GM12878 (cell line): ENCODE data around the gene NECTIN1. TPM values are rescaled to one million over a fixed set of nuclear protein-coding genes. Genes with fewer than 3 reads are reported as not detected.
A peak's percentile ranks its signal among the peaks of the same experiment; 100 is the strongest.

Source experiments
- ATAC-seq: fragments of 200-7000 bp; cut with Tn5 transposase; 3 replicates; pipeline ENCODE4 v1.9.1; 2020; ENCODE audit warnings: mild to moderate bottlenecking, moderate library complexity
- BruUV-seq: library from RNA; stranded (reverse); fragments of 400-500 nt; replicated peaks from 2 replicates; lab custom pipeline; 2021; lab: Mats Ljungman, UMichigan
- CTCF ChIA-PET: fragments of 300-600 bp; sonication (Branson Sonifier 250); formaldehyde crosslinking; extraction: SDS; loops from one replicate; lab custom pipeline; 2021; ENCODE audit warnings: inconsistent platforms; lab: Yijun Ruan, JAX
- POLR2A ChIA-PET: fragments of 350-600 bp; formaldehyde crosslinking; extraction: SDS; loops from one replicate; lab custom pipeline; 2021; ENCODE audit warnings: inconsistent platforms; lab: Charles Lee
- RAD21 ChIA-PET: fragments of 300-600 bp; sonication (Branson Sonifier 250); formaldehyde crosslinking; loops from one replicate; lab custom pipeline; 2023; ENCODE audit warnings: antibody characterized with exemption; ENCODE audit not compliant: unreplicated experiment; lab: Charles Lee
- SMC1A ChIA-PET: fragments of 300-600 bp; sonication (Branson Sonifier 250); formaldehyde crosslinking; loops from one replicate; lab custom pipeline; 2023; ENCODE audit not compliant: unreplicated experiment, uncharacterized antibody; lab: Charles Lee
- DNase-seq: peaks from one replicate; pipeline ENCODE4 v3.0.0-alpha.2; 2011; ENCODE audit warnings: low read depth, low spot score
- FAIRE-seq: peaks from 3 replicates; lab custom pipeline; 2011; peaks lifted over from hg19 to GRCh38; lab: Jason Lieb, UNC
- H2AFZ ChIP-seq: 2 replicates; pipeline ENCODE4 v1.6.0; 2011; ENCODE audit warnings: low read depth, low read length, control low read depth; ENCODE audit not compliant: control insufficient read depth
- H3K27ac ChIP-seq: 2 replicates; pipeline ENCODE4 v1.5.1; 2011; ENCODE audit warnings: control low read depth; ENCODE audit not compliant: control insufficient read depth, insufficient read depth
- H3K27me3 ChIP-seq, 2 experiments: replicated peaks in 1 of 2; 2 replicates each; pipeline versions ENCODE4 v1.6.0 to v1.6.1; 2011; ENCODE audit warnings: low read length in 1 of 2; ENCODE audit not compliant: control insufficient read depth in 2 of 2, insufficient read depth in 2 of 2
- H3K36me3 ChIP-seq, 2 experiments: 2 replicates each; pipeline ENCODE4 v1.5.1; 2011; ENCODE audit warnings: low read length in 1 of 2; ENCODE audit not compliant: control insufficient read depth in 2 of 2, insufficient read depth in 2 of 2
- H3K4me1 ChIP-seq: 2 replicates; pipeline ENCODE4 v1.6.1; 2011; ENCODE audit warnings: mild to moderate bottlenecking, low read length, moderate library complexity, mixed read lengths; ENCODE audit not compliant: control insufficient read depth, insufficient read depth
- H3K4me2 ChIP-seq: 2 replicates; pipeline ENCODE4 v1.6.0; 2011; ENCODE audit warnings: control low read depth; ENCODE audit not compliant: control insufficient read depth, insufficient read depth
- H3K4me3 ChIP-seq: fragments of 200-600 bp; sonication (generic); 2 replicates; pipeline ENCODE4 v1.5.1; 2016
- H3K79me2 ChIP-seq: 2 replicates; pipeline ENCODE4 v1.6.0; 2011; ENCODE audit warnings: low read length; ENCODE audit not compliant: control insufficient read depth, insufficient read depth
- H3K9ac ChIP-seq: 2 replicates; pipeline ENCODE4 v1.8.0; 2011; ENCODE audit warnings: low read length, control low read depth, mixed read lengths; ENCODE audit not compliant: control insufficient read depth, insufficient read depth
- H3K9me3 ChIP-seq: replicated peaks from 3 replicates; pipeline ENCODE4 v1.5.1; 2011; ENCODE audit warnings: mild to moderate bottlenecking, low read length; ENCODE audit not compliant: control insufficient read depth, insufficient read depth
- H4K20me1 ChIP-seq: 2 replicates; pipeline ENCODE4 v1.6.0; 2011; ENCODE audit not compliant: control insufficient read depth, insufficient read depth
- BRCA1 ChIP-seq: IDR thresholded peaks from 2 replicates; pipeline ENCODE4 v1.6.1; 2011; ENCODE audit warnings: low read depth, low read length, improper control_type of control experiment
- CBX5 ChIP-seq: sonication (generic); IDR thresholded peaks from 2 replicates; pipeline ENCODE4 v1.6.1; 2016; ENCODE audit warnings: low read depth, moderate library complexity, mild to moderate bottlenecking, inconsistent platforms
- CHD2 ChIP-seq: IDR thresholded peaks from 2 replicates; pipeline ENCODE4 v1.6.1; 2011; ENCODE audit warnings: low read depth, low read length, improper control_type of control experiment, borderline replicate concordance
- CREB1 ChIP-seq: IDR thresholded peaks from 2 replicates; pipeline ENCODE4 v1.6.1; 2012; ENCODE audit warnings: low read depth, mild to moderate bottlenecking, inconsistent platforms
- DPF2 ChIP-seq: fragments of 450-650 bp; IDR thresholded peaks from 2 replicates; pipeline ENCODE4 v1.6.1; 2017; ENCODE audit warnings: mild to moderate bottlenecking
- EZH2 ChIP-seq: IDR thresholded peaks from 2 replicates; pipeline ENCODE4 v1.6.1; 2012; ENCODE audit warnings: low read depth, mild to moderate bottlenecking, control low read depth, inconsistent platforms, low read length, borderline replicate concordance; ENCODE audit not compliant: control insufficient read depth
- HDGF ChIP-seq: fragments of 450-650 bp; IDR thresholded peaks from 2 replicates; pipeline ENCODE4 v1.6.1; 2016; ENCODE audit warnings: antibody characterized with exemption
- KLF5 ChIP-seq: fragments of 450-650 bp; IDR thresholded peaks from 2 replicates; pipeline ENCODE4 v1.6.1; 2014; ENCODE audit warnings: mild to moderate bottlenecking; ENCODE audit not compliant: partially characterized antibody
- RELA ChIP-seq: fragments of 450-650 bp; IDR thresholded peaks from 2 replicates; pipeline ENCODE4 v1.8.0; 2014; ENCODE audit warnings: borderline replicate concordance; ENCODE audit not compliant: partially characterized antibody
- SMAD5 ChIP-seq: IDR thresholded peaks from 2 replicates; pipeline ENCODE4 v1.6.1; 2016; ENCODE audit warnings: antibody characterized with exemption, low read depth
- SMC3 ChIP-seq: IDR thresholded peaks from 2 replicates; pipeline ENCODE4 v1.6.1; 2011; ENCODE audit warnings: low read length, improper control_type of control experiment, borderline replicate concordance
- SREBF1 ChIP-seq: IDR thresholded peaks from 2 replicates; pipeline ENCODE4 v1.6.1; 2012; ENCODE audit warnings: mild to moderate bottlenecking, low read length
- SREBF2 ChIP-seq: IDR thresholded peaks from 2 replicates; pipeline ENCODE4 v1.6.1; 2012; ENCODE audit warnings: mild to moderate bottlenecking, low read length
- STAT3 ChIP-seq: IDR thresholded peaks from 2 replicates; pipeline ENCODE4 v1.6.1; 2011; ENCODE audit warnings: low read depth, low read length, improper control_type of control experiment
- YBX1 ChIP-seq: fragments of 450-650 bp; IDR thresholded peaks from 2 replicates; pipeline ENCODE4 v1.6.1; 2016; ENCODE audit warnings: antibody characterized with exemption
- ZNF217 ChIP-seq: fragments of 450-650 bp; IDR thresholded peaks from 2 replicates; pipeline ENCODE4 v1.6.1; 2017; ENCODE audit warnings: antibody characterized with exemption, mild to moderate bottlenecking
- WGBS: methylation state at CpG from one replicate; pipeline ENCODE4 v1.1.6; 2016; ENCODE audit warnings: low lambda C conversion rate; ENCODE audit not compliant: insufficient replicate concordance, insufficient coverage; ENCODE audit errors: missing lambda C conversion rate; 5-methylcytosine and 5-hydroxymethylcytosine counted together
- in situ Hi-C: fragments of 300-500 bp; cut with MboI; formaldehyde crosslinking; loops from 9 replicates; pipeline ENCODE4 v1.14.3; 2018; ENCODE audit warnings: mixed read lengths
- intact Hi-C: fragments of 100-400 bp; cut with micrococcal nuclease; formaldehyde crosslinking; loops from one replicate; pipeline ENCODE4 v1.14.2; 2022; ENCODE audit not compliant: unreplicated experiment
- polyA plus RNA-seq, 11 experiments: library from polyadenylated mRNA; depleted of rRNA in 4 of 11; unstranded in 6 of 11; stranded (reverse) in 5 of 11; fragments of >200 nt; fragmentation: Nextera tagmentation in 4 of 11; fragmentation: Illumina TruSeq in 1 of 11; extraction: Ambion mirVana in 4 of 11; extraction: Trizol in 1 of 11; gene quantifications; 1 replicate in 1 of 11; 2 replicates in 10 of 11; pipeline versions ENCODE4 v1.2.1 to v1.2.3, GENCODE V29; 2011 to 2016; ENCODE audit warnings: inconsistent platforms in 2 of 11, missing spikeins in 2 of 11, low read depth in 1 of 11
- total RNA-seq, 4 experiments: library from RNA; depleted of rRNA in 3 of 4; stranded (reverse); fragments of >200 nt in 3 of 4; fragmentation: Illumina TruSeq in 1 of 4; extraction: Trizol in 1 of 4; gene quantifications; 2 replicates each; pipeline versions ENCODE4 v1.2.1 to v1.2.3, GENCODE V29; 2013 to 2021
- TF ChIP-seq, protein P1 (sequence below): IDR thresholded peaks from 2 replicates; pipeline ENCODE4 v1.6.1; 2011; ENCODE audit warnings: borderline replicate concordance, low read depth, mild to moderate bottlenecking, moderate library complexity, mixed read lengths, low read length; ENCODE audit not compliant: insufficient read depth; ENCODE audit errors: extremely low read length
- TF ChIP-seq, protein P2 (sequence below): fragments of 450-650 bp; IDR thresholded peaks from 2 replicates; pipeline ENCODE4 v1.6.1; 2016; ENCODE audit warnings: mild to moderate bottlenecking, moderate library complexity, borderline replicate concordance
- TF ChIP-seq, protein P3 (sequence below): fragments of 450-650 bp; IDR thresholded peaks from 2 replicates; pipeline ENCODE4 v1.6.1; 2017; ENCODE audit warnings: borderline replicate concordance

NECTIN1 gene
- total and polyA plus RNA-seq, 10 of the 15 experiments (the other 5 are each of a cell fraction or from before 2014, with no cell fraction given): 0.97 to 9.2 (median 2.3) TPM

DNA sequence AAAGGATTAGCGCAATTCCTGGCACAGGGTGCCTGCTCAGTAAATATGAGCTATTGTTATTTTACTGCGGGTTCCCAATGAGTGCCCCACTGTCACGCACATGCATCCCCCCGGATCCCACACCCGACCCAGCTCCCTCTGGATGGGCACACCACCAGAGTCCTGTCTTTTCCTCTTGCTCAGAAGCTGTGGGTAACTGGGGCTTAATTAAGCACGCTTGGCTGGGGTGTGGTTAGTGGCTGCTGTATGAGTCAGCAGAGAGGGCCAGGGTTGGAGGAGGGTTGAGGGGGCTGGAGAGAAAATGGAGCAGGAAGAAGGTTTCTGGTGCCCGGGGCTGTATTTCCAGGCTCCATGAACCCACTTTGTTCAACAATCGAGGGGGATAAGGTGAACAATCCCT, 30.3 kb upstream of the NECTIN1 start (continued):
- TF ChIP-seq RELA: no peak
- no peak for TF ChIP-seq ZNF217
- no peak for TF ChIP-seq STAT3
- no peak for TF ChIP-seq BRCA1
- no peak for TF ChIP-seq SREBF1
- TF ChIP-seq CREB1: no peak
- no peak for TF ChIP-seq YBX1
- TF ChIP-seq SREBF2: no peak
- no peak for TF ChIP-seq CHD2
- TF ChIP-seq, protein P1, sequence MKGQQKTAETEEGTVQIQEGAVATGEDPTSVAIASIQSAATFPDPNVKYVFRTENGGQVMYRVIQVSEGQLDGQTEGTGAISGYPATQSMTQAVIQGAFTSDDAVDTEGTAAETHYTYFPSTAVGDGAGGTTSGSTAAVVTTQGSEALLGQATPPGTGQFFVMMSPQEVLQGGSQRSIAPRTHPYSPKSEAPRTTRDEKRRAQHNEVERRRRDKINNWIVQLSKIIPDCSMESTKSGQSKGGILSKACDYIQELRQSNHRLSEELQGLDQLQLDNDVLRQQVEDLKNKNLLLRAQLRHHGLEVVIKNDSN: no peak
- no peak for TF ChIP-seq EZH2
- no peak for TF ChIP-seq SMAD5

- Histone ChIP-seq H3K4me2 (peak overlapping the region; percentile 41; the same call in 1 of the 2 replicates), H3K4me1 (peaks cover 17% of the 10 kb centered on the region), H3K4me3 (no peak overlapping the region), H4K20me1 (no peaks in the 10 kb centered on the region), H3K27me3 (no peaks in the 10 kb centered on the region), H3K9me3 (no peaks in the 10 kb centered on the region), H2AFZ (no peak overlapping the region), H3K27ac (no peak overlapping the region), H3K79me2 (peaks cover 15% of the 10 kb centered on the region), H3K9ac (no peak overlapping the region), H3K36me3 (no peaks in the 10 kb centered on the region; a peak in 1 of 4 replicates)
- intact Hi-C loops (no loop called here), in situ Hi-C loops (no loop called here)
- ATAC-seq (no peak), FAIRE-seq (no peak), DNase-seq (no peak)
- SMC1A ChIA-PET: interaction anchor here (1.2 to 2.4 kb wide), 6 partner anchors 8 to 84 kb away, joined by 3 to 9 read pairs (median 5); partner anchors contain the start of gene NECTIN1
- CTCF ChIA-PET: interaction anchor here (0.8 to 2.4 kb wide), 5 partner anchors 7 to 350 kb away, joined by 3 to 9 read pairs (median 6); no protein-coding TSS in a partner anchor
- RAD21 ChIA-PET: interaction anchor here (0.6 to 1.0 kb wide), 2 partner anchors 35 to 84 kb away, joined by 3 to 4 read pairs; no protein-coding TSS in a partner anchor
- POLR2A ChIA-PET: interaction anchor here (1.2 to 1.6 kb wide), 2 partner anchors 13 to 29 kb away, joined by 3 to 8 read pairs; partner anchors contain the start of gene NECTIN1
- 0% methylated on average over 2 of the region's 2 CpGs for WGBS
- BruUV-seq: no TSS peak
- TF ChIP-seq KLF5: no peak
- TF ChIP-seq CBX5: no peak
- TF ChIP-seq HDGF: no peak
- TF ChIP-seq SMC3: no peak
- TF ChIP-seq DPF2: no peak
- TF ChIP-seq, protein P2, sequence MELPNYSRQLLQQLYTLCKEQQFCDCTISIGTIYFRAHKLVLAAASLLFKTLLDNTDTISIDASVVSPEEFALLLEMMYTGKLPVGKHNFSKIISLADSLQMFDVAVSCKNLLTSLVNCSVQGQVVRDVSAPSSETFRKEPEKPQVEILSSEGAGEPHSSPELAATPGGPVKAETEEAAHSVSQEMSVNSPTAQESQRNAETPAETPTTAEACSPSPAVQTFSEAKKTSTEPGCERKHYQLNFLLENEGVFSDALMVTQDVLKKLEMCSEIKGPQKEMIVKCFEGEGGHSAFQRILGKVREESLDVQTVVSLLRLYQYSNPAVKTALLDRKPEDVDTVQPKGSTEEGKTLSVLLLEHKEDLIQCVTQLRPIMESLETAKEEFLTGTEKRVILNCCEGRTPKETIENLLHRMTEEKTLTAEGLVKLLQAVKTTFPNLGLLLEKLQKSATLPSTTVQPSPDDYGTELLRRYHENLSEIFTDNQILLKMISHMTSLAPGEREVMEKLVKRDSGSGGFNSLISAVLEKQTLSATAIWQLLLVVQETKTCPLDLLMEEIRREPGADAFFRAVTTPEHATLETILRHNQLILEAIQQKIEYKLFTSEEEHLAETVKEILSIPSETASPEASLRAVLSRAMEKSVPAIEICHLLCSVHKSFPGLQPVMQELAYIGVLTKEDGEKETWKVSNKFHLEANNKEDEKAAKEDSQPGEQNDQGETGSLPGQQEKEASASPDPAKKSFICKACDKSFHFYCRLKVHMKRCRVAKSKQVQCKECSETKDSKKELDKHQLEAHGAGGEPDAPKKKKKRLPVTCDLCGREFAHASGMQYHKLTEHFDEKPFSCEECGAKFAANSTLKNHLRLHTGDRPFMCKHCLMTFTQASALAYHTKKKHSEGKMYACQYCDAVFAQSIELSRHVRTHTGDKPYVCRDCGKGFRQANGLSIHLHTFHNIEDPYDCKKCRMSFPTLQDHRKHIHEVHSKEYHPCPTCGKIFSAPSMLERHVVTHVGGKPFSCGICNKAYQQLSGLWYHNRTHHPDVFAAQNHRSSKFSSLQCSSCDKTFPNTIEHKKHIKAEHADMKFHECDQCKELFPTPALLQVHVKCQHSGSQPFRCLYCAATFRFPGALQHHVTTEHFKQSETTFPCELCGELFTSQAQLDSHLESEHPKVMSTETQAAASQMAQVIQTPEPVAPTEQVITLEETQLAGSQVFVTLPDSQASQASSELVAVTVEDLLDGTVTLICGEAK: no peak
- TF ChIP-seq, protein P3, sequence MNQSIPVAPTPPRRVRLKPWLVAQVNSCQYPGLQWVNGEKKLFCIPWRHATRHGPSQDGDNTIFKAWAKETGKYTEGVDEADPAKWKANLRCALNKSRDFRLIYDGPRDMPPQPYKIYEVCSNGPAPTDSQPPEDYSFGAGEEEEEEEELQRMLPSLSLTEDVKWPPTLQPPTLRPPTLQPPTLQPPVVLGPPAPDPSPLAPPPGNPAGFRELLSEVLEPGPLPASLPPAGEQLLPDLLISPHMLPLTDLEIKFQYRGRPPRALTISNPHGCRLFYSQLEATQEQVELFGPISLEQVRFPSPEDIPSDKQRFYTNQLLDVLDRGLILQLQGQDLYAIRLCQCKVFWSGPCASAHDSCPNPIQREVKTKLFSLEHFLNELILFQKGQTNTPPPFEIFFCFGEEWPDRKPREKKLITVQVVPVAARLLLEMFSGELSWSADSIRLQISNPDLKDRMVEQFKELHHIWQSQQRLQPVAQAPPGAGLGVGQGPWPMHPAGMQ: no peak
These were observed 29.3 kb upstream of the NECTIN1 start for GRCh38 chr11:119758291-119758690.
